OCI-LY7 (cell line): Measurements from ENCODE around the gene LPP. TPM values are rescaled to one million over a fixed set of nuclear protein-coding genes. Genes with fewer than 3 reads are reported as not detected.

ENCODE experiments used
- BruUV-seq: library from RNA; stranded (reverse); fragments of 400-500 nt; replicated peaks from 2 replicates; lab custom pipeline; 2021; lab: Mats Ljungman, UMichigan
- CTCF ChIA-PET: fragments of 300-600 bp; sonication (Branson Sonifier 250); formaldehyde crosslinking; loops from one replicate; lab custom pipeline; 2022; ENCODE audit warnings: antibody characterized with exemption; ENCODE audit not compliant: unreplicated experiment; lab: Charles Lee
- POLR2A ChIA-PET: fragments of 300-600 bp; sonication (Branson Sonifier 250); formaldehyde crosslinking; loops from one replicate; lab custom pipeline; 2022; ENCODE audit warnings: antibody characterized with exemption; lab: Charles Lee
- DNase-seq: peaks from one replicate; pipeline ENCODE4 v3.0.0-alpha.2; 2015; ENCODE audit warnings: low spot score
- H2AFZ ChIP-seq: fragments of 200-600 bp; sonication (generic), shearing (Covaris generic); 2 replicates; pipeline ENCODE4 v1.6.1; 2014; ENCODE audit warnings: mild to moderate bottlenecking, antibody characterized with exemption, low read length, moderate library complexity
- H3K27ac ChIP-seq: fragments of 200-600 bp; sonication (generic); 2 replicates; pipeline ENCODE4 v1.5.1; 2014; ENCODE audit warnings: mixed run types, low read depth, mild to moderate bottlenecking, moderate library complexity, low read length, inconsistent platforms; ENCODE audit not compliant: poor library complexity, severe bottlenecking
- H3K36me3 ChIP-seq: fragments of 200-600 bp; sonication (generic); 2 replicates; pipeline ENCODE4 v1.6.1; 2014; ENCODE audit warnings: mild to moderate bottlenecking, antibody characterized with exemption, low read length, moderate library complexity, mixed read lengths; ENCODE audit not compliant: insufficient read depth
- H3K4me1 ChIP-seq: fragments of 200-600 bp; sonication (generic); 2 replicates; pipeline ENCODE4 v1.5.1; 2014; ENCODE audit warnings: mild to moderate bottlenecking, low read length; ENCODE audit not compliant: insufficient read depth, poor library complexity, severe bottlenecking
- H3K4me2 ChIP-seq: fragments of 200-600 bp; sonication (generic); 2 replicates; pipeline ENCODE4 v1.6.1; 2014; ENCODE audit warnings: mild to moderate bottlenecking, low read length
- H3K4me3 ChIP-seq: fragments of 200-600 bp; sonication (generic); 2 replicates; pipeline ENCODE4 v1.5.1; 2014; ENCODE audit warnings: mild to moderate bottlenecking, low read depth, low read length; ENCODE audit not compliant: poor library complexity, severe bottlenecking
- H3K79me2 ChIP-seq: fragments of 200-600 bp; sonication (generic); 2 replicates; pipeline ENCODE4 v1.6.1; 2016; ENCODE audit warnings: low read depth, mild to moderate bottlenecking, low read length, moderate library complexity, mixed read lengths; ENCODE audit not compliant: insufficient read depth
- H3K9me2 ChIP-seq: fragments of 200-600 bp; sonication (generic); 2 replicates; pipeline ENCODE4 v1.6.1; 2016; ENCODE audit warnings: mild to moderate bottlenecking, low read length, mixed read lengths; ENCODE audit not compliant: insufficient read depth
- H3K9me3 ChIP-seq: fragments of 200-600 bp; sonication (generic); 2 replicates; pipeline ENCODE4 v1.6.1; 2014; ENCODE audit warnings: mild to moderate bottlenecking, mixed run types, low read length, mixed read lengths
- H4K20me1 ChIP-seq: fragments of 200-600 bp; sonication (generic); 2 replicates; pipeline ENCODE4 v1.6.1; 2014; ENCODE audit warnings: mild to moderate bottlenecking, antibody characterized with exemption, low read length, moderate library complexity, mixed read lengths; ENCODE audit not compliant: insufficient read depth
- CTCF ChIP-seq: fragments of 200-600 bp; sonication (generic); conservative IDR thresholded peaks from 2 replicates; pipeline ENCODE4 v1.5.1; 2014; ENCODE audit warnings: mild to moderate bottlenecking, antibody characterized with exemption, low read length, moderate library complexity, mixed read lengths
- EZH2phosphoT487 ChIP-seq: fragments of 200-600 bp; sonication (generic); IDR thresholded peaks from 2 replicates; pipeline ENCODE4 v1.6.1; 2018; ENCODE audit warnings: low read depth, borderline replicate concordance, mild to moderate bottlenecking, mixed run types, antibody characterized with exemption, low read length, moderate library complexity, mixed read lengths
- intact Hi-C: fragments of 100-400 bp; cut with micrococcal nuclease; formaldehyde crosslinking; loops from one replicate; pipeline ENCODE4 v1.10.0; 2022; ENCODE audit not compliant: unreplicated experiment
- total RNA-seq, 2 experiments: library from RNA; depleted of rRNA in 1 of 2; stranded (reverse); fragments of >200 nt in 1 of 2; shearing (Covaris generic) in 1 of 2; gene quantifications; 2 replicates each; pipeline ENCODE4 v1.2.3, GENCODE V29; 2014 to 2022

Gene LPP
- total RNA-seq, 2 experiments from 2014 or later, result 10.9 to 119 TPM

GRCh38 chr3:188124184-188124583, 29.8 kb upstream of the LPP start:
- POLR2A ChIA-PET, result interaction anchor here (0.6 to 2.1 kb wide), 9 partner anchors 10 to 152 kb away, joined by 3 to 11 read pairs (median 5); no protein-coding TSS in a partner anchor
- intact Hi-C loops, result no loop called here
- BruUV-seq, result no TSS peak

GRCh38 chr3:188125076-188125475, 28.9 kb upstream of the LPP start:
- no peaks in the 10 kb centered on the region for H3K79me2 ChIP-seq
- peaks cover 47% of the 10 kb centered on the region for H3K4me1 ChIP-seq
- no peak overlapping the region for H3K27ac ChIP-seq
- no peaks in the 10 kb centered on the region for H3K9me3 ChIP-seq
- intact Hi-C loops, result no loop called here
- no TSS peak for BruUV-seq
- no peak for TF ChIP-seq EZH2phosphoT487
- no peak for TF ChIP-seq CTCF
- ChIA-PET CTCF (interaction anchor here (0.5 kb wide), 1 partner anchor 250 kb away, joined by 3 read pairs; no protein-coding TSS in a partner anchor), POLR2A (interaction anchor here (0.6 to 2.1 kb wide), 7 partner anchors 10 to 284 kb away, joined by 3 to 11 read pairs (median 5); no protein-coding TSS in a partner anchor)
- no peak overlapping the region for H3K4me2 ChIP-seq
- H4K20me1 ChIP-seq, result no peaks in the 10 kb centered on the region
- no peaks in the 10 kb centered on the region for H3K36me3 ChIP-seq
- H3K4me3 ChIP-seq, result no peak overlapping the region
- no peak overlapping the region for H2AFZ ChIP-seq
- no peak for DNase-seq
- H3K9me2 ChIP-seq, result no peaks in the 10 kb centered on the region

More at GRCh38 chr3:188124184-188124583, 29.8 kb upstream of the LPP start:
- H3K9me2 ChIP-seq, result no peaks in the 10 kb centered on the region
- no peaks in the 10 kb centered on the region for H3K79me2 ChIP-seq
- CTCF ChIA-PET, result interaction anchor here (0.9 kb wide), 1 partner anchor 26 kb away, joined by 3 read pairs; no protein-coding TSS in a partner anchor
- H3K4me3 ChIP-seq, result no peak overlapping the region
- H3K36me3 ChIP-seq, result no peaks in the 10 kb centered on the region
- H3K27ac ChIP-seq, result no peak overlapping the region
- no peak for DNase-seq
- H2AFZ ChIP-seq, result no peak overlapping the region
- H4K20me1 ChIP-seq, result no peaks in the 10 kb centered on the region
- TF ChIP-seq CTCF, result no peak
- TF ChIP-seq EZH2phosphoT487, result no peak
- peaks cover 47% of the 10 kb centered on the region for H3K4me1 ChIP-seq
- no peak overlapping the region for H3K4me2 ChIP-seq
- no peaks in the 10 kb centered on the region for H3K9me3 ChIP-seq

- POLR2A ChIA-PET, result interaction anchor here (0.5 to 2.1 kb wide), 3 partner anchors 10 to 208 kb away, joined by 3 to 11 read pairs (median 3); no protein-coding TSS in a partner anchor
These were observed 27.7 kb upstream of the LPP start for GRCh38 chr3:188126276-188126675.

More at GRCh38 chr3:188126276-188126675, 27.7 kb upstream of the LPP start:
- H3K9me3 ChIP-seq, result no peaks in the 10 kb centered on the region
- TF ChIP-seq CTCF (no peak), EZH2phosphoT487 (no peak)
- intact Hi-C loops, result no loop called here
- CTCF ChIA-PET, result no interaction called here
- no peaks in the 10 kb centered on the region for H3K9me2 ChIP-seq
- H3K27ac ChIP-seq, result no peak overlapping the region
- H2AFZ ChIP-seq, result no peak overlapping the region
- no peaks in the 10 kb centered on the region for H3K36me3 ChIP-seq
- H3K4me1 ChIP-seq, result peaks cover 41% of the 10 kb centered on the region
- no peak for DNase-seq
- no peaks in the 10 kb centered on the region for H3K79me2 ChIP-seq
- no peak overlapping the region for H3K4me3 ChIP-seq
- BruUV-seq, result no TSS peak
- no peak overlapping the region for H3K4me2 ChIP-seq
- no peaks in the 10 kb centered on the region for H4K20me1 ChIP-seq
